Raji (cell line): ENCODE results near the gene POC1A.

Source experiments
- POLR2A ChIP-seq: IDR thresholded peaks from 2 replicates; pipeline ENCODE4 v1.6.1; 2011; ENCODE audit warnings: low read depth, low read length, control low read depth; ENCODE audit not compliant: insufficient read depth

POC1A gene

DNA sequence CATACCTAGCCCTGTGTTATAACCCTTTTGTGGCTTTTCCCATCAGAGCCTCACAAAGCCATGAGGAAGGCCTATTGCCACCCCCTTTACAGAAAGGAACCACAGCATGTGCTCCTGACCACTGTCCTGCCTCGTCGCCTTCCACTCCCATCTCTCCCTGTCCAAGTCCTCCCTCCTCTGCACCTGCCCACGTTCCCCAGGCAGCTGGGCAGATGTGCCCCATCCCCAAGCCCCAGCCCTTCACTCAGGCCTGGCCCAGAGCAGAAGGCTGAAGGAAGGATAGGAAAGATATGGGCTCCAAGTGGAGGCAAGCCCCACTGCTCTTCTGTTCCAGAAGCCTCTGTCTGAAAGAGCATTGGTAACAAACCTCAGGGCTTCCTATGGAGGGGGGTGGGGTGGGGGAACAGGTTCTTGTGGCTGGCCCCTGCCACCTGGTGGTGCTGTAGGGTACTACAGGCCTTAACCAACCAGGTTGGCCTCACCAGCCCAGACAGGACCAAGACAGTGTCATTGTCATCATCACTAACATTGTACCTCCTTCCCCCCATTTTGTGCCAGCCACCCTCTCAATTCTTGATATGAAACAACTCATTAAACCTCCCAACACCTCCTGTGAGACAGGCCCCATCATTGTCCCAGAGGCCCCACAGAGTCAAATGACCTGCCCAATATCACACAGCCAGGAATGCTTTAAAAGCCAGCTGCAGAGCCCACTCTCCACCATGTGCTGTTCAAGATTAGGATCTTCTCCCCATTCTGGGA is 10.0 kb downstream of the POC1A start:
- TF ChIP-seq POLR2A: no peak

DNA sequence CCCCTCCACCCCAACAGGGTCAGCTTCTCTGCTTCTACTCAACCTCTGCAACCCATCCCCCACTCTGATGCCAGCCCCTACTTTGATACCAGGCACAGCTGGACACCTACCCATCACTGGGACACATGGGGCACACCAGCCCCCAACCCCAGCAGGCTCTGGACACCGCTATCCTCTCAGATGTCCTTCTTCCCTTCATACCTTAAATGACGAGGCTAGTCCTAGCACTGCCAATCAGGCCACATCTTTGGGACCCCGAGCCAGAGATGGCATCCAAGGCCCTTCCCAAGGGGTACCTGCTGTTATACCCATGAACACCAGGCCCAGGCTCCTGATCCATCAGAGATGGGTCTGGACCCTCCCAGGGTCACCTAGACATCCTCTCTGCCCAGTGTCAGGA is 10.6 kb downstream of the POC1A start:
- TF ChIP-seq POLR2A: no peak

DNA sequence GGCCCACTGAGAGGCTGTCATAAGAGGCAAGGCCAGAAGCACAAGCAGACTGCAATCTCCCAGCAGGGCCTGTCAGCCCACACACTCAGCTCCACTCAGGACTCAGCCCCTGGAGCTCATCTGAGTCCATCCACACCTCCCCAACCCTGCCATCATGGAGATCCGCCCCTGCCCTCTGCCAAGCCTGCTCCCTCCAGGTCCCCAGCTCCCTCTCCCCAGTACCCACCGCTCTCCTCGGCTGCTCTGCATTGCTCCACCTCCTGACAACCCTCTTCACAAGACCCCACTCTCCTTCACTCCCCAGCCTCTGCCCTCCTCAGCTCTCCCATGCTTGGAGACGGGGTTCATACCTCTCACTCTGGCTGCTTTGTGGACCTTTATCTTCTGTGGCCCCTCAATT is 11.1 kb downstream of the POC1A start:
- no peak for TF ChIP-seq POLR2A

DNA sequence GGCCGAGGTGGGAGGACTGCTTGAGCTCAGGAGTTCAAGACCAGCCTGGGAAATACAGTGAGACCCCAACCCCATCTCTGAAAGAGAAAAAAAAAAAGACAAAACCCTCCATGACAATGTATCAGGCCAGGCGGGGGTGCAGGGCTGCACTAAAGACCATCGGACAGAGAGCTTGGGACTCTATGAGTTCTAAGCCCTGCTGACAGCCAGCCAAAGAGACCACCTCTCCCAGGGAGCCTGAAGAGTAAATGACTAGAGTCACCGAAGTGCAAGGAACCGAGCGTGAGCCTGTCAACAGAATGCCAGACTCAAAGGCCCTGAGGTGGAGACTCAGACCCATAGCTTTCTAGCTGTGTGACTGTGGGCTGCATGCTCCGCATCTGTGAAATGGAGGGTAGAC is 12.5 kb downstream of the POC1A start:
- no peak for TF ChIP-seq POLR2A

DNA sequence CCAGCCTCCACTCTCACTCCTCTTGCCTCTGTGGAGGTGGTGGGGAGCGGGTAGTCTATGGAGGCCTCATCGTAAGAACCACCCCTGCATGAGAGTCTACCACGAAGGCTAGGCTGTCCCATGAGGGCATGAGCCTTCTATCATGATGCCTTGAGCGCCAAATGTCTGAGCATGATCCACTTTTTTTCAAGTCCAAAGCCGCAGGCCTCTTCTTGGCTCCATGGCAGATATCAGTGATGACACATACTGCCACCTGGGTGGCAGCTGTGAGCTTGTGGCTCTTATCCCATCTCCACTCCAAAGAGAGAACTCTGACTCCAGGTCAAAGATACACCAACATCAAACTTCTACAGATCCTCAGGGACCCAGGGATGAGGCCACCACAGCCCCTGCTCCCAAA is 13.5 kb downstream of the POC1A start:
- no peak for TF ChIP-seq POLR2A

DNA sequence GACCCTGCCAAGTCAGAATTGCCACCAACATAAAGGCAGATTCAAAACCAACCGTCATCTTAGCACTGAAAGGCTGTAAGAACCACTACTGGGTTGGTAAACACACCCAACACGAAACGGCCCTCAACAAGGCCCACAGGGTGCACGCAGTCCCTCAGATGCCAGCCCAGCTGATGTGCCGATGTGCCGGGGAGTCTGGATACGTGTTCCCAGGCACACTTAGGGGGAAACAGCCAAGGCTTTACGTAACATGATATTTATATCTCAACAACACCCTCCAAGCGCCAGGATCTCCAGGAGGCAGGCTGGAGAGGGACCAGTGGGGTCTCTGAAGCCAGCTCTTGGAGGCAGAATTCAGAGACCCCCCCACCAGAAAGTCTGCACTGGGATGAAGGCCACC is 14.2 kb downstream of the POC1A start:
- TF ChIP-seq POLR2A: no peak

DNA sequence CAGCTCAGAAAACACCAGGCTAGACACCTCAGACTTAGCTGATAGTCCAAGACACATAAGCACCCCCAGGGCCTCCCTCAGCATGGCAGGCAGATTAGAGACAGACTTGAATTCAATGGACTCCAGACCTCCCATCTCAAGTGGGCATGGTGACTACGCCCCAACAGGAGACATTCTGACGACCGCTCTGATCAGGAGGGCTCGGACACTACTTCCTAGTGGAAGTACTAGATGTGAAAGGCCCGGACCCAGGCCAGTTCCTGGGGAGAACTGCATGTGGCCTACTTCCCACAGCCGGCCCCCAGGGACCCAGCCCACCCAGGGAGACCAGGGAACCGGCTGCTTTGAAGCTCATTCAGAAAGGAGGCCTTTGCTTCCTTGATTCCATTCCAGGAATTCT is 16.9 kb downstream of the POC1A start:
- no peak for TF ChIP-seq POLR2A

DNA sequence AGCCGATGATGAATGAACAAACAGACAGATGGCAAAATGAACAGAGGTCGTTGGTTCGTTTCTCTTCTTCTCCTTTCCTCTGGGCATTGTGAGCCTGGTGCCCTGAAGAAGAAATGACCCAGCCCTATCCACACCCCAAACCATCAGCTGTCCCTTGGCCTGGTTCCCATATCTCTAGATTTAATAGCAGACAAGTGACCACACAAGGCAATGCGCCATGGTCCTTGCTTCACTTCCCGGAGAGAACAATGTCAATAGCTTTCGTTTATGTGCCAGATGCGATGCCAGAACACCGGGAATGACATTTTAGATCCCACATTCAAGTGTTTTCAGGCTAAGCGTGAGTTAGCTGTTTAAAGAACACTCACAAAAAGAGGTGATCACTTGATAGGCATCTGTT is 17.7 kb downstream of the POC1A start:
- TF ChIP-seq POLR2A: no peak

DNA sequence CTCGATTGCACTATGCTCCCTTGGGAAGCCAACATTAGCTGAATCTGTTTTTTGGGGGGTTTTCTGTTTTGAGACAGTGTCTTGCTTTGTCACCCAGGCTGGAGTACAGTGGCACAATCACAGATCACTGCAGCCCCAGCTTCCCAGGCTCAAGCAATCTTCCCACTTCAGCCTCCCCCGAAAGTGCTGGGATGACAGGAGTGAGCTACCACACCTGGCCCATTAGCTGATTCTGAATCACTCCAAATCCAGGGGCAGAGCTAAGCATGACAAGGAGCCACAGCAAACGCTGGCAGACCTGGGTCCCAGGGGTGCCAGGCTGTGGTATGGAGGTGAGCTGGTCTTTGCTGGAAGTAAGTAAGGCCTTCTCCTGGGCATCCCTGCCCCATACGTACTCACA is 18.9 kb downstream of the POC1A start:
- no peak for TF ChIP-seq POLR2A

DNA sequence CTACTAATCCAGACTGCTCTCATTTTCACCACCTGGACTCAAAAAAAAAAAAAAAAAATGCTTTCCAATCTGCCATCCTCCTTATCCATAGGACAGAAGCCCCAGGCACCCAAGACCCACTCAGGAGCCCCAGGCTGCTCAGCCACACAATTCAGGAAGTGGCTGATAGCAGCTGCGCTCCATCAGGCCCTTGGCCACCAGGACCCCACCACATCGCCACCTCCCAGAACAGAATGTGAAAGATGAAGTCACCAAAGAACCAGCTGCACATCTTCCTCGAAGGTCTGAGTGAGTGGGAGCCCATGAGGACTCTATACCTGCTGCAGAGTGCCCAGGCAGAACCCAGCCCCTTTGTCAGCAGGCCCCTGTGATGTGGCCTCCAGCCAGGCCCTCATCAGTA is 19.5 kb downstream of the POC1A start:
- no peak for TF ChIP-seq POLR2A

DNA sequence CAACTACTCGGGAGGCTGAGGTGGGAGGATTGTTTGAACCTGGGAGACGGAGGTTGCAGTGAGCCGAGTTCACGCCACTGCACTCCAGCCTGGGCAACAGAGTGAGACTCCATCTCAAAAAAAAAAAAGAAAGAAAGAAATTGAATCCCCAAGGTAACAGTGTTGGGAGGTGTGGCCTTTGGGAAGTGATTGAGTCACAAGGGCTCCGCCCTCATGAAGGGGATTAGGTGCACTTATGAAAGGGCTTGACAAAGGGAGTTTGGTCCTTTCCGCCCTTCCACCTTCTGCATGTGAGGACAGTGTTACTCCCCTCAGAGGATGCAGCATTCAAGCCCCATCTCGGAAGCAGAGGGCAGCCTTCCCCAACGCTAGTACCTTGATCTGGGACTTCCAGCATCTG is 21.3 kb downstream of the POC1A start:
- TF ChIP-seq POLR2A: no peak

DNA sequence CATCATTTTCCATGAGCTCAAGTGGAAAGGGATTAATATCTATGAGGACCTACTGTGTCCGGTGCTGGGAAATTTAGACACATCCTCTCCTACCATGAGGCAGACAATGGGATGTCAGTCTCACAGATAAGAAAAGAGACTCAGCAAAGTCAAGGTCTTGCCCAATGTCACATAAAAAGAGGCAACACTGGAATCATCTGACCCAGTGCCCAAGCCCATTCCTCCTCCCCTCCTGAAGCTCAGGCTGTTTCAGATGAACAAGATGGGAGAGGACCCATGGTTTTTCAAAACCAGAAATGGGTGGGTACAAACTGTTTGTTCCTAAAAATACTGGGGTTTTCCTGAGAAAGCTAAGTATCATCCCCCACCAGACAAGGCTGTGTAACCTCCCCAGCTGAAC is 22.2 kb downstream of the POC1A start:
- no peak for TF ChIP-seq POLR2A

DNA sequence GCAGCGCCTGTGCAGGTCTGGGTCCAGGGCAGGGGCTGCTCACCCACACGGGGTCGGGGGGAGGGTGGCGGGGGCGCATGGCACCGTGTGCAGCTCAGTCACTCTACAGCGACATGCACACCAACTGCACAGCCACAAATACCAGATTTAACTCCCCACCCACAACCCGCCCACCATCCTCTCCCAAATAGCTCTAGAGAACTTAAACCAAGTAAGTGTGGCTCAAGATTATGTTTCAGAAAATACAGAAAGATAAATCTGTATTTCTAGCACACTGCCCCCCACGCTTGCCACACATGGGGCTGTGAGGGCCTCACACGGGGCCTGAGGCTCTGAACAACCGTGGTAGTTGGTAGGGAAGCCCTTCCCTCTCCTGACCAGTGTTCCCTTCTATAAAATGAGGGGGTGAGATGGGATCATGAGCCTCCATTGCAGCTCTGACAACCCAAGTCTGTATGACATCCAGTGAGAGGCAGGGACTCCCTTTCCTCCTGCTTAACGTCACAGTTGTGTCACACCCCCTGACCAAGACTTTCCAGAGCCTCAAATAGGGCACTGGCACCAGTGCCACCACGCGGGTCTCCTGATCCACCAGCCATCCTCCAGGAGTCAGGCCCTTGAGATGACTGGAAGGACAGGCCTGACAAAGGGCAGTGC is 23.1 kb downstream of the POC1A start:
- no peak for TF ChIP-seq POLR2A

DNA sequence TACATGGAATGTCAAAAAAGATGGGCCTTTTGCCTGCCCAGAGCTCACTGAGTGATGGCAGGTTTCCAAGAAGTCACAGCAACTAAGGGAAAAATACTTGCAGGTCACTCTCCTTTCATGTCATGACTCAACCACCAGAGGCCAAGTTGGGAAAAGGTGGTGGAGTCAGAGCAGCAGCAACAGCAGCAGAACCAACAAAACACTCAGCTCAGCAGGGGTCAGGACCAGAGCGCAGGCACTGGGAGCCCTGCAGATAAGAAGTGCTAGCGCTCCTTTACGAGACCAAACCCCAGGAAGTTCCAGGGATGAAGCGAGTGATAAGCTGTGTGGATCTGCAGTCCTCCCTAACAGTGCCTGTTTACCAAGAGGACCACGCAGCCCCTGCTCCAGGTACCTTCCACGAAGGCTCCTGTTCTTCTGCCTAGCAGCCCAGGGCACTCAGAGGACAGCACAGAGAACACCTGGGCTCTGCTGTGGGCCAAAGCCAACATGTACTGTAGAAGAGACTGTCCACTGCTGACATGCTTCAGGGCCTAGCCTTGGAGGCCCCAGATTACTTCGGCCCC is 26.0 kb downstream of the POC1A start:
- TF ChIP-seq POLR2A: no peak

DNA sequence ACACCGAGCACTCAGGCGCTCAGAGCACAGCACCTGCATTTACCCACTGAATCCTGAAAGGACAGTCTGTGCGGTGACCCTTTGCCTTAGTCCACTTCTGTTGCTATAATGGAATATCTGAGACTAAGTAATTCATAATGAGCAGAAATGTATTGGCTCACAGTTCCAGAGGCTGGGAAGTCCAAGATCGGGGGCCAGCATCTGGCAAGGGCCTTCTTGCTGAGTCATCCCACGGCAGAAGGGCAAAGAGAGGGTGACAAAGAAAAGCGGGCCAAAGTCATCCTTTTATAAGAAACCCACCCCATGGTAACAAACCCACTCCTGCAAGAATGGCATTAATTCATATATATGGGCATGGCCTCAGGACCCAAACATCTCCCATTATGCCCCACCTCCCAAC is 27.7 kb downstream of the POC1A start:
- no peak for TF ChIP-seq POLR2A

DNA sequence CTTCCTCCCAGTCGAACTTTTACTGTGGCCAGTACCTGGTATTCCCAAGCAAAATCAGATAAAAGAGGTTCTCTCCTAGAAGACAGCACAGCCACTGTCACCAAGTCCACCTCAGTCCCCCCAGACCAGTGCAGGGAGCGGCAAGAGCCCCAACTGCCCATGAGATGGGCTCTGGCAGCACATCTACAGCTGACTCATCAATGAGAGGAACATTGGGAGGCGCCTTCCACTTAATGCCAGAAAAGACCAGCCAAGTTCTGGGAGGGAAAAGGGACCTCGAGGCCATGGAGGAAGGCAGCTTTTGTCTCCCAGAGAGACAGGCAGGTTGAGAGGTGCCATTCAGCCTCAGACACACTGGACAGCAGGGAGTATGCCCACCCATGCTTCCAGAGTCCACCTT is 28.2 kb downstream of the POC1A start:
- TF ChIP-seq POLR2A: no peak

DNA sequence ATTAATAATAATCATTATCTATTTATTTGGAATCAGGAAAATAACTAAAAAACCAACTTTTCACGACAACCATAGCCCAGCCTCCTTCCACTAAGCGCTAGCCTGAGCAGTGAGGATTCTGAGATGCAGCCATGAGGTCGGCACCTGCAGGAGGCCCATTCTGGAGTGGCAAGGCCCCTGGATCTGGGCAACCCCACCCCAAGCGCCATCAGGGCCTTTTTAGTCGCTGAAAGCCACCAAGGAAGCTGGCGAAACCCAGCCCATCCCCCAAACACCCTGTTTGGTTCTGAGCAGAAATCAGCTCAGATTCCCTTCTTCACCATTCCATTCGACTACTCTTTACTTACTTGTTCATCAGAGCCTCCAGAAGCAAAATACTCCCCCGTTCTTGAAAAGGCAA is 29.5 kb downstream of the POC1A start:
- no peak for TF ChIP-seq POLR2A

DNA sequence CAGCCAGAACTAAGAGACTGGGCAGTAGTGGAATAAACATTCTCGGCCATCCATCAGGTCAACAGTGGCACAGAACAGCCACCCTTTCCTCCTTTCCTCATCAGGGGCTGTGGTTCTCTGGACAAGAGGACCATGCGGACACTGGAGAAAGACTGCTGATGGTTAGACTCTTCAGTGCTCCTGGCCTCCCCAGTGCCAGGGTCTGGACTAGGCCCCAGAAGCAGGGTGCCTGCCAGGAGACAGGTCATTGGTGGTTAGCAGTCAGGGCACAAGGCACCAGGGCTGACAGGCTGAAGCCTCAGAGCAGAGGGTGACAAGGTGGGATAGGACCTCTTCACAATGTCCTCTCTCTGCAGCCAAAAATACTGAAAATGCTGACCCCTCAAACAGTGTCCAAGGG is 30.1 kb downstream of the POC1A start:
- TF ChIP-seq POLR2A: no peak
